Stimulated activated CD4-positive, alpha-beta T cell treated with anti-CD3 and anti-CD28 coated beads, Interleukin-4, amount 100 ng/mL, for 48 hours (primary cell): Measurements from ENCODE around the gene CFDP1.

ENCODE experiments used
- DNase-seq, 2 donors: peaks; one replicate each; pipeline ENCODE4 v3.0.0-alpha.2; 2020; ENCODE audit warnings: low read depth in 2 of 2

CFDP1 gene

GRCh38 chr16:75265911-75266701 lies 167.2 kb downstream of the CFDP1 start:
- no peak for DNase-seq

- no peak for DNase-seq
Measured at GRCh38 chr16:75264999-75265910, 168.0 kb downstream of the CFDP1 start.

GRCh38 chr16:75264457-75264998 lies 168.8 kb downstream of the CFDP1 start:
- no peak for DNase-seq

- no peak for DNase-seq
Measured at GRCh38 chr16:75263963-75264445, 169.3 kb downstream of the CFDP1 start.

GRCh38 chr16:75263291-75263962 lies 169.9 kb downstream of the CFDP1 start:
- DNase-seq, result no peak

- no peak for DNase-seq
Measured at GRCh38 chr16:75262800-75263127, 170.5 kb downstream of the CFDP1 start.

- no peak for DNase-seq
Measured at GRCh38 chr16:75262104-75262799, 171.1 kb downstream of the CFDP1 start.

- no peak for DNase-seq
Measured at GRCh38 chr16:75261590-75262078, 171.7 kb downstream of the CFDP1 start.

- no peak for DNase-seq
Measured at GRCh38 chr16:75260851-75261589, 172.3 kb downstream of the CFDP1 start.

- DNase-seq, result no peak
Measured at GRCh38 chr16:75258807-75259141, 174.5 kb downstream of the CFDP1 start.

- no peak for DNase-seq
Measured at GRCh38 chr16:75257886-75258806, 175.2 kb downstream of the CFDP1 start.

GRCh38 chr16:75256696-75257343 lies 176.5 kb downstream of the CFDP1 start:
- no peak for DNase-seq

GRCh38 chr16:75256059-75256571 lies 177.2 kb downstream of the CFDP1 start:
- DNase-seq, result no peak

GRCh38 chr16:75254359-75254837 lies 178.9 kb downstream of the CFDP1 start:
- no peak for DNase-seq

- no peak for DNase-seq
Measured at GRCh38 chr16:75252946-75253911, 180.1 kb downstream of the CFDP1 start.

GRCh38 chr16:75252049-75252864 lies 181.0 kb downstream of the CFDP1 start:
- DNase-seq, result no peak
